Measurements from ENCODE around the gene LDB3.

- no peak for TF ChIP-seq POLR2AphosphoS5 (IDR thresholded peaks at IDR 0.05; ENCODE audit: borderline replicate concordance, low read depth, low read length)
- no peak for TF ChIP-seq EZH2 (IDR thresholded peaks at IDR 0.05)
Measured at GRCh38 chr10:86677374-86677773, 9.1 kb downstream of the LDB3 start.

All from SK-N-MC (cell line).